Measurements from ENCODE around the gene ESPL1.

ESPL1 gene

GRCh38 chr12:53226815-53227214 lies 41.3 kb upstream of the ESPL1 start:
- H3K27me3 Mint-ChIP-seq, result no peaks in the 10 kb centered on the region
- H3K4me3 Mint-ChIP-seq, result no peak overlapping the region
- peaks cover 27% of the 10 kb centered on the region for H3K36me3 Mint-ChIP-seq
- H3K9me3 Mint-ChIP-seq, result no peaks in the 10 kb centered on the region
- peaks cover 33% of the 10 kb centered on the region for H3K4me1 Mint-ChIP-seq
- no peak overlapping the region for H3K27ac Mint-ChIP-seq
- no peak for ATAC-seq

GRCh38 chr12:53227341-53227740 lies 40.8 kb upstream of the ESPL1 start:
- Mint-ChIP-seq H3K27me3 (no peaks in the 10 kb centered on the region), H3K4me1 (peaks cover 28% of the 10 kb centered on the region), H3K4me3 (no peak overlapping the region), H3K36me3 (peaks cover 27% of the 10 kb centered on the region), H3K9me3 (no peaks in the 10 kb centered on the region), H3K27ac (no peak overlapping the region)
- no peak for ATAC-seq

- Mint-ChIP-seq H3K27ac (no peak overlapping the region), H3K9me3 (no peaks in the 10 kb centered on the region)
Observed at GRCh38 chr12:53227836-53228235, 40.3 kb upstream of the ESPL1 start.

DNA sequence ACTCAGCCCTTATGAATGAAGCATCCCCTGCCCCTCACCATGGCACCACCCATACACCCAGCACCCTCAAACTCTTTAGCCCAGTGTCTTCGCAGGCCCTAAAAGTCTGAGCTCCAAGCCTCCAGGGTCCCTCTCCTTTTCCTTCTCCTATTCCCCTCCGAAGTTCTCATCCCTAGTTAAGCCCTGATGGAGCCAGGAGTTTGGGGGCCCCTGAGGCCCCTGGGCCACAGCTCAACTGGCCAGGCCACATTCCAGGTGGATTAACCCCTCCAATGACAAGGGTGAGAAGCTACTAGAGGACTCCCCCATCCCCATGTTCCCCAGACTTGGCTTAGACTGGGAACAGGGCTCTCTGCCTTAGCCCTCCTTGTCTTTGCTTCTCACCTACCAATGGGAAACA lies 38.6 kb upstream of the ESPL1 start:
- Mint-ChIP-seq H3K4me1 (peaks cover 39% of the 10 kb centered on the region), H3K27ac (peak overlapping the region; percentile 8), H3K27me3 (no peaks in the 10 kb centered on the region), H3K9me3 (no peaks in the 10 kb centered on the region), H3K36me3 (peaks cover 27% of the 10 kb centered on the region), H3K4me3 (no peak overlapping the region)
- no peak for ATAC-seq

More at GRCh38 chr12:53227836-53228235, 40.3 kb upstream of the ESPL1 start:
- ATAC-seq, result no peak
- no peaks in the 10 kb centered on the region for H3K27me3 Mint-ChIP-seq
- peaks cover 27% of the 10 kb centered on the region for H3K36me3 Mint-ChIP-seq
- peaks cover 32% of the 10 kb centered on the region for H3K4me1 Mint-ChIP-seq
- H3K4me3 Mint-ChIP-seq, result no peak overlapping the region

- H3K27me3 Mint-ChIP-seq, result no peaks in the 10 kb centered on the region
- no peaks in the 10 kb centered on the region for H3K9me3 Mint-ChIP-seq
- peaks cover 19% of the 10 kb centered on the region for H3K36me3 Mint-ChIP-seq
- H3K27ac Mint-ChIP-seq, result peak overlapping the region; percentile 8
- H3K4me1 Mint-ChIP-seq, result peaks cover 32% of the 10 kb centered on the region
- H3K4me3 Mint-ChIP-seq, result peak overlapping the region; percentile 13
- no peak for ATAC-seq
Observed at GRCh38 chr12:53230108-53230845, 37.8 kb upstream of the ESPL1 start.

- Mint-ChIP-seq H3K9me3 (no peaks in the 10 kb centered on the region), H3K27me3 (no peaks in the 10 kb centered on the region), H3K4me3 (peak overlapping the region; percentile 61), H3K36me3 (peaks cover 14% of the 10 kb centered on the region), H3K4me1 (peaks cover 41% of the 10 kb centered on the region), H3K27ac (peak overlapping the region; percentile 74)
- no peak for ATAC-seq
Observed at GRCh38 chr12:53231671-53231920, 36.5 kb upstream of the ESPL1 start.

DNA sequence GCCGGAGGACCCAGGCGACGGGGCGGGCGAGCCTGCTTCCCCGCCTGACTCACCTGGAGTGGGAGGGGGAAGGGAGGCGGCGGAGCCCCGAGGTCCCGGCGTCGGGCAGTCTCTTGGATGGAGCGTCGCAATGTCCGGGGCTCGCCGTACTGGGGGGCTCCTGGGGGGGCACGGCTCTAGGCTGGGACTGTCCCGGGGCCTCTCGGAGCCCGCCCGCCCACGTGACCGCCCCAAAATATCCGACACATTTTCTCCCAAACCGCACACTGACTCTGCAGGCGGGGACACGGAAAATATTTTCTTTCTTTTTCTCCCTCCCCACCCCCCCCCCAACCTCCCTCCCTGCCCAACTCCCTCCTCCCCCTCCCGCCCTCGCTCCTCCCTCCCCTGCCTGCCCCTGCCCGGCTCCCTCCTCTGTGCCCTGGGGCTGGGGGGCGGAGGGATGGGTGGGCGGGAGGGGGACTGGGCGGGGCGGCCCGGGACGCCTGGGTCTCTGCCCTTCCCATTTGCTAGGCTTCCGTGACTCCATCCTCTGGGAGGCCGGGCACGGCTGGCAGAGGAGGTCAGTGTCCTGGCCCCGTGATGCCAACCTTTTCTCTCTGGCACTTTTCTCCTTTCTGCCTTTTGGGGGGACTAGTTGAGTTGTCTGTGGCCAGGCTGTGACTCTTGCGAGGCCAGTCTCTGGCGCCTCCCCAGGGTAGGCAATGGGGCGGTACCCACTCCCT lies 36.0 kb upstream of the ESPL1 start, which contains the start of gene RARG:
Gene RARG, minus strand, starts transcription at position 289 of the 725 bp plus-strand sequence. CDS start 4,664 bp downstream, outside the sequence.
- H3K27me3 Mint-ChIP-seq, result no peaks in the 10 kb centered on the region
- no peaks in the 10 kb centered on the region for H3K9me3 Mint-ChIP-seq
- peak; percentile 85 for ATAC-seq
- H3K36me3 Mint-ChIP-seq, result peaks cover 10% of the 10 kb centered on the region
- peaks cover 46% of the 10 kb centered on the region for H3K4me1 Mint-ChIP-seq
- peak within 1 kb of the TSS; percentile 87 for H3K4me3 Mint-ChIP-seq
- H3K27ac Mint-ChIP-seq, result peak within 1 kb of the TSS; percentile 74

- Mint-ChIP-seq H3K27me3 (no peaks in the 10 kb centered on the region), H3K4me3 (peak overlapping the region; percentile 87), H3K9me3 (no peaks in the 10 kb centered on the region), H3K27ac (peak overlapping the region; percentile 74), H3K36me3 (peaks cover 7% of the 10 kb centered on the region), H3K4me1 (peaks cover 53% of the 10 kb centered on the region)
- ATAC-seq, result peak; percentile 49
Observed at GRCh38 chr12:53232646-53233461, 35.2 kb upstream of the ESPL1 start.

- peak overlapping the region; percentile 74 for H3K27ac Mint-ChIP-seq
- peaks cover 53% of the 10 kb centered on the region for H3K4me1 Mint-ChIP-seq
Observed at GRCh38 chr12:53233671-53234121, 34.4 kb upstream of the ESPL1 start.

GRCh38 chr12:53234271-53234914 lies 33.7 kb upstream of the ESPL1 start:
- Mint-ChIP-seq H3K36me3 (peaks cover 5% of the 10 kb centered on the region), H3K27ac (no peak overlapping the region), H3K4me3 (no peak overlapping the region), H3K4me1 (peaks cover 51% of the 10 kb centered on the region), H3K9me3 (no peaks in the 10 kb centered on the region), H3K27me3 (no peaks in the 10 kb centered on the region)
- ATAC-seq, result no peak

More at GRCh38 chr12:53233671-53234121, 34.4 kb upstream of the ESPL1 start:
- no peaks in the 10 kb centered on the region for H3K27me3 Mint-ChIP-seq
- H3K9me3 Mint-ChIP-seq, result no peaks in the 10 kb centered on the region
- no peak for ATAC-seq
- H3K36me3 Mint-ChIP-seq, result peaks cover 7% of the 10 kb centered on the region
- H3K4me3 Mint-ChIP-seq, result no peak overlapping the region

GRCh38 chr12:53235164-53235563 lies 32.9 kb upstream of the ESPL1 start:
- Mint-ChIP-seq H3K27me3 (no peaks in the 10 kb centered on the region), H3K4me3 (no peak overlapping the region), H3K9me3 (no peaks in the 10 kb centered on the region), H3K4me1 (peaks cover 48% of the 10 kb centered on the region), H3K36me3 (no peaks in the 10 kb centered on the region), H3K27ac (no peak overlapping the region)
- ATAC-seq, result no peak

DNA sequence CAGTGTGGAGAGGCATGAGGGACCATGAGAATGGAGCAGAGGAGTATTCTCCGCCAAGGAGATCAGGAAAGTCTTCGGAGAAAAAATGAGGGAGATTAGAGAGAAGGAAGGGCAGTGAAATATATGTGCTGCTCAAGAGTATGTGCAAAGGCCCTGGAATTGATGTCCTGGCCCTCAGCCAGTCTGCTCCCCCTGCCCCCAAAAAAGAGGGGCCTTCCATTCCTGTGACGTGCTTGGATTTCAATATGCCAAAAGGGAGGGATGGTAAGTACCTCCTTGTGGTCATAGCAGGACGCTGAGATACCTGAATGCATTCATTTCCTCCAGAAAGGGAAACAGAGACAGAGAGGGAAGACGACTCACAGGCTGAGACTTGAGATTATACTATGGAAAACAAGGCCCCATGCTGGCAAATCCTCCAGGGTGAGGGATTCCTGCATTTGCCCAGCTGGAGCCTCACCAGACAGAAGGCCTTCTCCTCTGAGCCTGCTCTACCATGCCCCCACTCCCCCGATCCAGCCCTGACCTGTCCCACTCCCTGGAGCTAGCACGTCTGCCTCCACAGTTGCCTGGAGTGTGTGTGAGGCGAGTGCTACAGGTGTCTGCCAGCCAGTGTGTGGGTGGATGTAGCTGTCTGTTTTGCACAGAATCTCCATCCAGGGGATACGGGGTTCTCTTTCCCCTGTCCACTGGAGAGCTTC lies 32.2 kb upstream of the ESPL1 start:
- Mint-ChIP-seq H3K27ac (peak overlapping the region; percentile 77), H3K9me3 (no peaks in the 10 kb centered on the region), H3K4me1 (peaks cover 51% of the 10 kb centered on the region), H3K27me3 (no peaks in the 10 kb centered on the region), H3K36me3 (no peaks in the 10 kb centered on the region), H3K4me3 (no peak overlapping the region)
- ATAC-seq, result no peak

DNA sequence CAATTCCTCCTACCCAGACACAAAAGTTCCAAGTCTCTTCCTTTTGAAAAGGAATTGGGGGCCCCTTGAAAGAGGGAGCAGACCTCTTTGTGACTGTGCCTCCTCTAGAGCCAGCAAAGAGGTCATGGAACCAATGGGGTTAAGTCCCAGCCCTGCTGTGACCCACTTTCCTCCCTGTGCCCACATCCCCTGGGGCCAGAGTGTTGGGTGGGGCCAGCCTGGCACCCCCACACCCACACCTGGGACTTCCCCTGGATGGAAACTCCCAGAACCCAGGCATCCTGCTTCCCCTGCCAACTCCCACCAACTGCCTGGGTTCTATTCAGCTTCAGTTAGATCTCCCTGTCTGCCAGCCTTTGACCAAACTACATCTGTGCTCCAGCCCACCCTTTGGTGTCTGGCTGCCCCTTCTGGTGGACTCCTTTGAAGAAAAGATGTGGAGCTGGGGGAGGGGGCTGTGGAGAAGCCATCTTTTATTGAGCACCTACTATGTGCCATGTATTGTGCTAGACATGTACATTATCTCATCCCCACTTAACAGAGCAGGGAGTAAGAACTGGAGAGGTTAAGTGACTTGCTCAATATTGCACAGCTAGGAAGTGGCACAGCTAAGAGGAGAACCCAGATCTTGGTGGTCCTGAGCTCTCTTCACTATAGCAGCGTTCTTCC lies 31.5 kb upstream of the ESPL1 start:
- Mint-ChIP-seq H3K4me1 (peaks cover 56% of the 10 kb centered on the region), H3K27me3 (no peaks in the 10 kb centered on the region), H3K36me3 (no peaks in the 10 kb centered on the region), H3K27ac (peak overlapping the region; percentile 77), H3K9me3 (no peaks in the 10 kb centered on the region), H3K4me3 (peak overlapping the region; percentile 17)
- peak; percentile 35 for ATAC-seq

GRCh38 chr12:53239643-53240258 lies 28.3 kb upstream of the ESPL1 start:
- H3K27me3 Mint-ChIP-seq, result no peaks in the 10 kb centered on the region
- no peaks in the 10 kb centered on the region for H3K36me3 Mint-ChIP-seq
- peak overlapping the region; percentile 39 for H3K27ac Mint-ChIP-seq

More at GRCh38 chr12:53239643-53240258, 28.3 kb upstream of the ESPL1 start:
- Mint-ChIP-seq H3K4me3 (no peak overlapping the region), H3K4me1 (peaks cover 54% of the 10 kb centered on the region), H3K9me3 (no peaks in the 10 kb centered on the region)
- no peak for ATAC-seq

Measured in stimulated activated memory B cell treated with anti-CD40 and anti-IgM and Interleukin-4, amounts not matched to agents 10 μg/mL and 1 μg/mL and 100 μg/mL, for 72 hours (primary cell).